NCI-H524 (cell line): ENCODE data around the gene LYPD6B.
"Not testable (repeated sequence)": the region's sequence is repeated elsewhere in the genome, so short reads cannot be mapped to it uniquely, and the experiment has no call there.

Experiments used
- DNase-seq, 2 experiments: peaks; one replicate each; lab custom pipeline; 2025; lab: John Stamatoyannopoulos, UW

LYPD6B gene

DNA sequence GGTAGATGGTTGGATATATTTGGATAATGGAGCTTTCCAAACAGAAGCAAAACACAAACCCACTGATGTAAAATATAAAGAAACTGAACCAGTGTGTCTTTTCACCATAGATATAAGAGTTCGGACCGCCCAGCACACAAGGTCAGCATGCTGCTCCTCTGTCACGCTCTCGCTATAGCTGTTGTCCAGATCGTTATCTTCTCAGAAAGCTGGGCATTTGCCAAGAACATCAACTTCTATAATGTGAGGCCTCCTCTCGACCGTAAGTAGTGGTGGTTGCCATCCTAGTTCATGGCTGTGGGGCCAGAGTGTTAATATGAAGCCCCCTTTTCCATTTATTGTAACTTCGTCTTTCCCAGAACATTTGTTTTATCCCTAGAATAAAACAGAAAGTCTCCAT lies 166.6 kb downstream of the LYPD6B start:
- no peak for DNase-seq

- no peak for DNase-seq
Measured at GRCh38 chr2:149213764-149214493, 175.4 kb downstream of the LYPD6B start.

DNA sequence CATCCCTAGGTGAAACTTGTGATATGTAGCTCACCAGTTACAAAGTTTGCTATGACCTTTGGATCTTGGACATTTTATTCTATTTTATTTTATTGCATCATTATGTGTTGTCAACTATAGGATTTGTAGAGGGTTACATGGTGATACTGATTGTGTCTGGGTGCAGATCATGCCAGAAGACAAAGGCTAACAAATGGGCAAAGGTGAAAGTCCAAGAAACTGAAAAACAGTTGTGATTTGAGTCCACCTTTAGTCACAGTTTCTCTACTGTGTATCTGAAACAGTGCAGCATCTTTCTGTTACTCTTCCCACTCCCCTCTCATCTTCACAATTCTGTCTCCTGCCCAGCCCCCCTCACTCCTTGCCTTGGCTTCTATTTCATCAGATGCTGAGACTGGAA lies 180.0 kb downstream of the LYPD6B start:
- no peak for DNase-seq

DNA sequence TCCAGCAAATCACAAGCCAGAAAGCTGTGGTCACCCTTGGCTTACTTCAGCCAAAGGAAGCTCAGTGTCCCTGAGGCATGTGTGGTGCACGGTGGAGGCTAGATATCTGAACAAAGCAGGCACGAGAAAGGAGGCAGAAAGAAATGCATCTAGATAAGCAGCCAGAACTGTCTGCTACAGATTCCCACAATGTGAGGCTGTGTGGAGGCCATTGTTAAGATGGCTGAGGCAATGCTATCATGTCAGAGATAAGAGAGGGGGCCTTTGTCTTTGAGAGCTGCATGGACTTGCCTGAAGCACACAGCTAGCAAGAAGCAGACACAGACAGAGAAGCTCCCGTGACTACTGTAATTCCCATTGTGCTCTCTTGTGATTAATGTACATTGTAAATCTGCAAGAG lies 181.4 kb downstream of the LYPD6B start:
- no peak for DNase-seq

- DNase-seq: no peak
Measured at GRCh38 chr2:149221002-149221401, 182.5 kb downstream of the LYPD6B start.

DNA sequence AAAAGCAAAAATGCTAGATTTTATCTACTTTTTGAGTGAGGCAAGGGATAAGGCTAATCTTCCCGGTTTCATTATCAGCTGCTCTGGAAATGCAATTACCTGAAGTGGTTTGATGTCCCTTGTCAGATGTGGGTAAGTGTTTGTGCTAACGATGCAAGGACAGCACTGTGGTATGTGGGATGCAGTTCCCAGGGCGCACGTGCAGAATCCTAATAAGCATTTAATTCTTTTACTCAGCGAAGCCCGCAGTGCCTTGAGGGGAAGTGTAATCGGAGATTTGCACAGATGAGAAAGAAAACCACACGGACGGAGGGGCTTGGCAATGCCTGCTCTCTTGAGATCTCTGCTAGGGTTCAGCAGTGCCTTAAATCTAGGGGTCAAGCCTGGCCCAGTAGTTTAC lies 183.4 kb downstream of the LYPD6B start:
- peak; percentile 12 to 74 for DNase-seq

DNA sequence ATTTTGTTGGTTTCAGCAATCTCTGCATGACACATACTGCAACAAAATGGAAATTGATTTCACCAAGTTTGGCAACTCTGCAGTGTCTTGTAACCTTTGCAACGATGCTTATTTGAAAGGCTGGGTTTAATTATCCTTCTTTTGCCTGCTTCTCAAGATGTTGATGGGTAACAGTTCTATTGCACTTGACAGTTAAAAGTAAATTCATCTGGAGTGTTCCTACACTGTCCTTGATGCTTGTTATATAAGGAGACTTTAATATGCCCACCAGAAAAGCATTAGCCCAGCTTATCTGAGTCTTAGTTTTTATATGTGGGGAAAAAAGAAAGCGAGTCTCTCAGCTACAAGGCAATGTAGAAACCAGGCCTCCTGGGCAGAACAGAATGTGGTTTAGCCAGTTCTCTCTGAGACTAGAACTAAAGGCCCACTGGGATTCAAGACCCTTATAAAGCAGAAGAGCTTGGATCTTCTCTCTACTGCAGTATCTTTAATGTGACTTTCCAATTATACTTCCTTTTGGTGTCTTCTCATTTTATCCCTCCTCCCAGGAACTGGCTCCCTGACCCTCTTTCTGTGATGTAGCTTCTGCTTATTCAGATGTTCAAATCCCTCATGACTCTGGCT lies 185.1 kb downstream of the LYPD6B start:
- no peak for DNase-seq

DNA sequence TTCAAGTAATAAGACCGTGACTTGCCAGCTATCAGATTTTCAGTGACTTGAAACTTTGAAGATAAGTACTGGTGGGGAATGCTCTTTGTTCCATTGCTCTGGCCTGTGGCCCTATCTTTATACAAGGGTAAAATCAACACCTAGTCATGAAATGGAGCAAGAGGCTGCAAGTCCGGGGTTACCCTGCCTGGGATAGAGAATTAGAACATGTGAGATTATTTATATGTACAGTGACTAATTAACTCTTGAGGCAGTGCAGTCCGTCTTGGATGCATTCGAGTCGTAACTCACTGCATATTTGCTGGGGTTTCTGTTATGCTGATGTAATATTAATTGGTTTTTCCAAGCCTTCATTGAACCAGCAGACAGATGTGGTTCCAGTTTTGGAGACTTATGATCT lies 186.0 kb downstream of the LYPD6B start:
- no peak for DNase-seq

- DNase-seq: peak; percentile 7 to 11
Measured at GRCh38 chr2:149225446-149225845, 186.9 kb downstream of the LYPD6B start.

DNA sequence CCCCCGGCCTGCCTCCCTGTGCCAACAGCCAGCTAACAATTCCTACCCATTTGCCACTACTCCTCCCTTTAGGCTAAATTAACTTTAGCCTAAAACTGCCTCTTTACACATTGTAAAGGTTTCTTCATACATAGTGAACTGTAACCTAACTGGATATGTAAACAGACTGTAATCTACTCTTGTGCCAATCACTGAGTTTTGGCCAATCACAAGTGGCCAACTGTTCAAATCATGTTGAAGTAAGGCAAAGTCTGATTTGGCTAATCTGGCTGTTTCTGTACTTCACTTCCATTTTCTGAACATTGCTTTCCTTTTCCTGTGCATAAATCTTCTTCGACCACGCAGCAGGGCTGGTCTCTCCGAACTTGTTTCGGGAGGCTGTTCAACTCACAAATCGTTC lies 188.3 kb downstream of the LYPD6B start:
- no peak for DNase-seq

GRCh38 chr2:149235816-149236375 lies 197.4 kb downstream of the LYPD6B start:
- DNase-seq: no peak

DNA sequence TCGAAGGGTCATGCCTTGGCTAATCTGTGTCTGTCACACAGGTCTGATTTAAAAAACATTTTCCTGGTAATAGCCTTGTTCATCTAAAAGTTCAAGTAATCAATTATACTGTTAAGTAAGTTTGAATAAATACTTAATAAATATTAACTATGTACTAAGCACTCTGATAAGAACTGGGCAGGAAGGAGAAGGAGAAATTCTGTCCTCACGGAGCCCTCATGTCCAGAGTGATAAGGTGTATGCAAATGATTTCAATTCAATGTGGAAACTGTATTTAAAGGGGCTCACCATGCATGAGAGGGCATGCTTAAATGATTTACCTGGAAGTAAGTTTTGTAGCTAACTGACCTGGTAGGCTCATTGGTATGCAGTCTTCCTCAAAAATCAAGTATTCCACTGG lies 197.9 kb downstream of the LYPD6B start:
- DNase-seq: no peak

GRCh38 chr2:149246186-149246585 lies 207.7 kb downstream of the LYPD6B start:
- DNase-seq: no peak

- DNase-seq: not testable (repeated sequence)
Measured at GRCh38 chr2:149251436-149251835, 212.9 kb downstream of the LYPD6B start.

DNA sequence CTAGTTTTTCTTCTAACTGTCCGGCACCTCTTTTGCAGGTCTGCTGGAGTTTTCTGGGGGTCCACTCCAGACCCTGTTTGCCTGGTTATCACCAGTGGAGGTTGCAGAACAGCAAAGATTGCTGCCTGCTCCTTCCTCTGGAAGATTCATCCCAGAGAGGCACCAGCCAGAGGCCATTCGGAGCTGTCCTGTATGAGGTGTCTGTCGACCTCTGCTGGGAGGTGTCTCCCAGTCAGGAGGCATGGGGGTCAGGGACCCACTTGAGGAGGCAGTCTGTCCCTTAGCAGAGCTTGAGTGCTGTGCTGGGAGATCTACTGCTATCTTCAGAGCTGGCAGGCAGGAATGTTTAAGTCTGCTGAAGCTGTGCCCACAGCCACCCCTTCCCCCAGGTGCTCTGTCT lies 218.4 kb downstream of the LYPD6B start:
- not testable (repeated sequence) for DNase-seq

DNA sequence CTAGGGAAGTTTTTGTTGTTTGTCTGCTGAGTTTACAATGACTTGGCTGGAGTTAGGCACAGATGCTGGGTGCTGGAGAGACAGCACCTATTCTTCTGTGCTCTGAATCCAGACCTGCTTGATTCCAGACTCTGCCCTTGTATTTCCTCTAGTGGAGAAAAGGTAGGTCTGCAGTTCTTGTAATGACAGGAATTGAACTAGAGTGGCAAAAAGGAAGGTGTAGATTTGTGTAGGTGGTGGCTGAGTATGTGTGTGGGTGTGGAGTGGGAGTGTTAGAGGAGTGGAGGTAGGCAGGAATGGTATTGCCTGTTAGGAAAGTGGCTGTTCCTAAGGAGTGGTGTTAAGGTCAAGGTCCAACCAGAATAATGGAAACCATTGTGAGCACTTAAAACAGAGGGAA lies 220.0 kb downstream of the LYPD6B start:
- DNase-seq: no peak

- DNase-seq: no peak
Measured at GRCh38 chr2:149259136-149259535, 220.6 kb downstream of the LYPD6B start.

DNA sequence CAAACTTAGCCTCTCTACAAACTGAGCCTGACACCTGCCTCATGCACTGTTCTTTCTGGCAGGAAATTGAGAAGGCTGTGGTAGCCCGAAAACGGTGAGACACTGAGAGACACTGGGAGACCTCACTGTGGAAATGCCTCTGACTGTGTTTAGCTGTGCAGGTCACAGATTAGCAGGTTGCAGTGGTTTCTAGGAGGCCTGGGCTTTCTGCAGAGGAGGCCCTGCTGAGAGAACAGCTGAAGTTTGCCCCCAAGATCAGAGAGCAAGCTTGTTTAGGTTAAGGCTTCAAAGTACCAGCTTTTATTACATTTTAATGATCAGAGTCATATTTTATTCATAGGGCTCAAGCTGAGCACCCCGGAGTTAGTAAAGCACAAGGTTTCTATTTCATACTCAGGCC lies 223.2 kb downstream of the LYPD6B start:
- DNase-seq: no peak
